Measurements from ENCODE around the gene MYO3B.
A peak's percentile ranks its signal among the peaks of the same experiment; 100 is the strongest.
"Not testable (repeated sequence)": the region's sequence is repeated elsewhere in the genome, so short reads cannot be mapped to it uniquely, and the experiment has no call there.

MYO3B gene

GRCh38 chr2:170585067-170585466, 407.1 kb downstream of the MYO3B start:
- DNase-seq: no peak

GRCh38 chr2:170586571-170587095, 408.7 kb downstream of the MYO3B start:
- DNase-seq: no peak

- DNase-seq: no peak
These were observed 409.2 kb downstream of the MYO3B start for GRCh38 chr2:170587117-170587516.

GRCh38 chr2:170587922-170588321, 410.0 kb downstream of the MYO3B start:
- no peak for DNase-seq

GRCh38 chr2:170588729-170589128, 410.8 kb downstream of the MYO3B start:
- DNase-seq: no peak

GRCh38 chr2:170596576-170596975, 418.6 kb downstream of the MYO3B start:
- DNase-seq: no peak

GRCh38 chr2:170598067-170598395, 420.1 kb downstream of the MYO3B start:
- DNase-seq: no peak

GRCh38 chr2:170601489-170601888, 423.5 kb downstream of the MYO3B start:
- no peak for DNase-seq

- no peak for DNase-seq
These were observed 427.9 kb downstream of the MYO3B start for GRCh38 chr2:170605862-170606261.

- DNase-seq: no peak
These were observed 429.2 kb downstream of the MYO3B start for GRCh38 chr2:170607171-170607570.

- no peak for DNase-seq
These were observed 432.7 kb downstream of the MYO3B start for GRCh38 chr2:170610615-170611014.

GRCh38 chr2:170618948-170619347, 441.0 kb downstream of the MYO3B start:
- not testable (repeated sequence) for DNase-seq

GRCh38 chr2:170635094-170635493, 457.1 kb downstream of the MYO3B start:
- not testable (repeated sequence) for DNase-seq

GRCh38 chr2:170639635-170640034, 461.7 kb downstream of the MYO3B start:
- no peak for DNase-seq

GRCh38 chr2:170641961-170642360, 464.0 kb downstream of the MYO3B start:
- no peak for DNase-seq

- no peak for DNase-seq
These were observed 465.4 kb downstream of the MYO3B start for GRCh38 chr2:170643346-170643745.

- no peak for DNase-seq
These were observed 469.9 kb downstream of the MYO3B start for GRCh38 chr2:170647741-170648436.

GRCh38 chr2:170651624-170652325, 473.8 kb downstream of the MYO3B start:
- peak in 1 of 2 experiments; percentile 20 for DNase-seq

GRCh38 chr2:170652637-170653417, 474.9 kb downstream of the MYO3B start:
- DNase-seq: no peak

GRCh38 chr2:170656669-170657068, 478.7 kb downstream of the MYO3B start:
- no peak for DNase-seq

GRCh38 chr2:170660409-170660808, 482.5 kb downstream of the MYO3B start:
- DNase-seq: no peak

- no peak for DNase-seq
These were observed 487.8 kb downstream of the MYO3B start for GRCh38 chr2:170665743-170666142.

- DNase-seq: no peak
These were observed 492.0 kb downstream of the MYO3B start for GRCh38 chr2:170669909-170670308.

GRCh38 chr2:170670651-170671050, 492.7 kb downstream of the MYO3B start:
- no peak for DNase-seq

Measured in activated T-cell treated with anti-CD3 and anti-CD28 coated beads, Interleukin-2, amount 50 U/mL, for 48 hours (primary cell).